ENCODE results near the gene CFAP157. TPM values are rescaled to one million over a fixed set of nuclear protein-coding genes. Genes with fewer than 3 reads are reported as not detected.

Gene CFAP157
- total RNA-seq, 2 donors from 2014 or later = not detected

- no peaks in the 10 kb centered on the region for H3K27me3 ChIP-seq
- no peak overlapping the region for H3K27ac ChIP-seq
- peaks cover 72% of the 10 kb centered on the region for H3K36me3 ChIP-seq
- TF ChIP-seq, protein P1, sequence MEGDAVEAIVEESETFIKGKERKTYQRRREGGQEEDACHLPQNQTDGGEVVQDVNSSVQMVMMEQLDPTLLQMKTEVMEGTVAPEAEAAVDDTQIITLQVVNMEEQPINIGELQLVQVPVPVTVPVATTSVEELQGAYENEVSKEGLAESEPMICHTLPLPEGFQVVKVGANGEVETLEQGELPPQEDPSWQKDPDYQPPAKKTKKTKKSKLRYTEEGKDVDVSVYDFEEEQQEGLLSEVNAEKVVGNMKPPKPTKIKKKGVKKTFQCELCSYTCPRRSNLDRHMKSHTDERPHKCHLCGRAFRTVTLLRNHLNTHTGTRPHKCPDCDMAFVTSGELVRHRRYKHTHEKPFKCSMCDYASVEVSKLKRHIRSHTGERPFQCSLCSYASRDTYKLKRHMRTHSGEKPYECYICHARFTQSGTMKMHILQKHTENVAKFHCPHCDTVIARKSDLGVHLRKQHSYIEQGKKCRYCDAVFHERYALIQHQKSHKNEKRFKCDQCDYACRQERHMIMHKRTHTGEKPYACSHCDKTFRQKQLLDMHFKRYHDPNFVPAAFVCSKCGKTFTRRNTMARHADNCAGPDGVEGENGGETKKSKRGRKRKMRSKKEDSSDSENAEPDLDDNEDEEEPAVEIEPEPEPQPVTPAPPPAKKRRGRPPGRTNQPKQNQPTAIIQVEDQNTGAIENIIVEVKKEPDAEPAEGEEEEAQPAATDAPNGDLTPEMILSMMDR (IDR thresholded peaks at IDR 0.05) = no peak
- H3K4me3 ChIP-seq = no peak overlapping the region
- H3K9me3 ChIP-seq = no peaks in the 10 kb centered on the region
- no peak for DNase-seq (ENCODE audit: low spot score)
- no peaks in the 10 kb centered on the region for H3K4me1 ChIP-seq
Measured at GRCh38 chr9:127679506-127679905, 27.3 kb upstream of the CFAP157 start.

DNA sequence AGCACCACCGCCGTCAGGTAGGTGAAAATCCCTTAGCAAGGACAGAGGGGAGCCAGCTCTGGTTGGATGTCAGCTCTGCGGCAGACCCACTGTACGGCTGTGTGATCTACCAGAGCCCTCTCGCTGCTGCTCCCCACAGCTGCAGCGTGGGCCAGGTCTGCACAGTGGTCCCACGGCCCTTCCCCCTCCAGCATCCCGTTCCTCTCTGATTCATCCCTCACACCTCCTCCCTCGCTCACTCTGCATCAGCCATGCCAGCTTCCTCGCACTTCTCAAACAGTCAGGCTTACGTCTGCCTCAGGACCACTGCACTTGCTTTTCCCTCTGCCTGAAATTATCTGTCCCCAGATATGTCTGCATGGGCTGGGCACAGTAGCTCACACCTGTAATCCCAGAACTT is 26.6 kb upstream of the CFAP157 start:
- Histone ChIP-seq H3K4me1 (no peaks in the 10 kb centered on the region), H3K27ac (no peak overlapping the region), H3K36me3 (peaks cover 72% of the 10 kb centered on the region), H3K9me3 (no peaks in the 10 kb centered on the region), H3K27me3 (no peaks in the 10 kb centered on the region), H3K4me3 (no peak overlapping the region)
- no peak for DNase-seq (ENCODE audit: low spot score)
- TF ChIP-seq, protein P1 (IDR thresholded peaks at IDR 0.05) = no peak

- H3K4me1 ChIP-seq = no peaks in the 10 kb centered on the region
- H3K4me3 ChIP-seq = no peak overlapping the region
- no peaks in the 10 kb centered on the region for H3K9me3 ChIP-seq
- H3K27me3 ChIP-seq = no peaks in the 10 kb centered on the region
- H3K36me3 ChIP-seq = peaks cover 67% of the 10 kb centered on the region
- no peak overlapping the region for H3K27ac ChIP-seq
- no peak for DNase-seq (ENCODE audit: low spot score)
- TF ChIP-seq, protein P1 (IDR thresholded peaks at IDR 0.05) = no peak
Measured at GRCh38 chr9:127680846-127681245, 25.9 kb upstream of the CFAP157 start.

- Histone ChIP-seq H3K27ac (no peak overlapping the region), H3K36me3 (peaks cover 58% of the 10 kb centered on the region), H3K4me1 (no peaks in the 10 kb centered on the region), H3K27me3 (no peaks in the 10 kb centered on the region), H3K9me3 (no peaks in the 10 kb centered on the region), H3K4me3 (no peak overlapping the region)
- TF ChIP-seq, protein P1 (IDR thresholded peaks at IDR 0.05) = no peak
- no peak for DNase-seq (ENCODE audit: low spot score)
Measured at GRCh38 chr9:127682351-127683136, 24.2 kb upstream of the CFAP157 start.

DNA sequence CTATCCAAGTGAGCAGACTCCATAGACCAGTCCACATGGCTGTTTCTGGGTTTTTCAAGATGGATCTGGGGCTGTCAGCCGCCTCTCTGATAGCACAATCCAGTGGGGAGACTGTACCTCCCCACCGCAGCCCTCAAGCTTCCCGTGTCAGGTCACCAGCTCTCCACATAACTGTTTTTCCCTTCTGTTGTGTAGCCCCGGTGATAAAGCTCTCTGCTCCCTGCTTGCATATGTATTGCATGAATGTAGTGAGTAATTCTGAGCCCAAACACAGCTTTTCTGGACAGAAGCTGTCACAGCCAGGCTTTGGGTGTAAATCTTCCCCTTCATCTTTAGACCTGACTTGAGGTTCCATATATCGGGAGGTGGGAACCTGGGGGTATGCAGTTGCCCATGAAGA is 23.1 kb upstream of the CFAP157 start:
- H3K27ac ChIP-seq = no peak overlapping the region
- no peaks in the 10 kb centered on the region for H3K9me3 ChIP-seq

More for the DNA sequence above, 23.1 kb upstream of the CFAP157 start:
- Histone ChIP-seq H3K36me3 (peaks cover 57% of the 10 kb centered on the region), H3K4me3 (no peak overlapping the region), H3K4me1 (no peaks in the 10 kb centered on the region), H3K27me3 (no peaks in the 10 kb centered on the region)
- DNase-seq (ENCODE audit: low spot score) = no peak
- TF ChIP-seq, protein P1 (IDR thresholded peaks at IDR 0.05) = no peak
